IMR-90 (cell line): ENCODE results near the gene MDM4. TPM values are rescaled to one million over a fixed set of nuclear protein-coding genes. Genes with fewer than 3 reads are reported as not detected.

Experiments used
- ELK1 ChIP-seq: fragments of 150-350 bp; IDR thresholded peaks from 2 replicates; pipeline ENCODE4 v1.6.1; 2016; ENCODE audit warnings: low read depth, mild to moderate bottlenecking, low read length, moderate library complexity, borderline replicate concordance
- polyA plus RNA-seq, 3 experiments: library from polyadenylated mRNA; depleted of rRNA; stranded (reverse); fragments of >200 nt; gene quantifications; 2 replicates each; pipeline ENCODE4 v1.2.3, GENCODE V29; 2012; ENCODE audit warnings: low replicate concordance in 1 of 3
- total RNA-seq: library from RNA; depleted of rRNA; stranded (reverse); fragments of >200 nt; gene quantifications from 2 replicates; pipeline ENCODE4 v1.2.3, GENCODE V29; 2012

The MDM4 gene
- total and polyA plus RNA-seq, 2 of the 4 experiments (the other 2 are of a cell fraction) = 7.4 to 20.1 TPM

GRCh38 chr1:204494281-204495077 is 21.7 kb upstream of the MDM4 start, which contains the start of gene PIK3C2B (continued):
- no peak for TF ChIP-seq ELK1
